Choroid plexus epithelial cell (primary cell): ENCODE results near the gene GRID2.
"Not testable (repeated sequence)": the region's sequence is repeated elsewhere in the genome, so short reads cannot be mapped to it uniquely, and the experiment has no call there.

Experiments used
- DNase-seq: peaks from one replicate; pipeline ENCODE4 v3.0.0-alpha.2; 2010; ENCODE audit warnings: low read depth
- H3K4me3 ChIP-seq: 2 replicates; pipeline ENCODE4 v1.5.1; 2011; ENCODE audit warnings: low read depth, mild to moderate bottlenecking, control low read depth, low read length, moderate library complexity
- CTCF ChIP-seq: conservative IDR thresholded peaks from 2 replicates; pipeline ENCODE4 v1.5.1; 2011; ENCODE audit warnings: low read depth, mild to moderate bottlenecking, control low read depth, inconsistent platforms, low read length, moderate library complexity

Gene GRID2

GRCh38 chr4:92451782-92452181, 148.0 kb downstream of the GRID2 start:
- DNase-seq: no peak
- no peak for TF ChIP-seq CTCF
- no peak overlapping the region for H3K4me3 ChIP-seq

GRCh38 chr4:92452383-92452782, 148.6 kb downstream of the GRID2 start:
- DNase-seq, H3K4me3 ChIP-seq: not testable (repeated sequence)

GRCh38 chr4:92455329-92455839, 151.6 kb downstream of the GRID2 start:
- no peak overlapping the region for H3K4me3 ChIP-seq
- no peak for DNase-seq
- no peak for TF ChIP-seq CTCF

- no peak for TF ChIP-seq CTCF
- H3K4me3 ChIP-seq: no peak overlapping the region
- DNase-seq: no peak
These were observed 152.2 kb downstream of the GRID2 start for GRCh38 chr4:92455951-92456350.

GRCh38 chr4:92461732-92462131, 158.0 kb downstream of the GRID2 start:
- no peak for DNase-seq
- H3K4me3 ChIP-seq: no peak overlapping the region
- TF ChIP-seq CTCF: no peak

- DNase-seq: no peak
- H3K4me3 ChIP-seq: no peak overlapping the region
- TF ChIP-seq CTCF: no peak
These were observed 173.5 kb downstream of the GRID2 start for GRCh38 chr4:92477298-92477697.

GRCh38 chr4:92483341-92483740, 179.6 kb downstream of the GRID2 start:
- no peak for DNase-seq
- H3K4me3 ChIP-seq: no peak overlapping the region
- TF ChIP-seq CTCF: no peak

- no peak overlapping the region for H3K4me3 ChIP-seq
- no peak for TF ChIP-seq CTCF
- no peak for DNase-seq
These were observed 184.7 kb downstream of the GRID2 start for GRCh38 chr4:92488496-92488895.
